ENCODE data around the gene ROR1.

The ROR1 gene

GRCh38 chr1:63974966-63975365 lies 201.1 kb downstream of the ROR1 start:
- TF ChIP-seq CTCF (IDR thresholded peaks at IDR 0.05; ENCODE audit: borderline replicate concordance, control extremely low read depth, extremely low read depth, insufficient read depth, missing control alignments) = no peak
- in situ Hi-C loops (cut with MboI; ENCODE audit: low sequenced_read_pairs, unreplicated experiment) = no loop called here
- DNase-seq (ENCODE audit: low spot score) = no peak

GRCh38 chr1:63975481-63975880 lies 201.7 kb downstream of the ROR1 start:
- in situ Hi-C loops (cut with MboI; ENCODE audit: low sequenced_read_pairs, unreplicated experiment) = no loop called here
- no peak for TF ChIP-seq CTCF (IDR thresholded peaks at IDR 0.05; ENCODE audit: borderline replicate concordance, control extremely low read depth, extremely low read depth, insufficient read depth, missing control alignments)
- no peak for DNase-seq (ENCODE audit: low spot score)

- TF ChIP-seq CTCF (IDR thresholded peaks at IDR 0.05; ENCODE audit: borderline replicate concordance, control extremely low read depth, extremely low read depth, insufficient read depth, missing control alignments) = no peak
- in situ Hi-C loops (cut with MboI; ENCODE audit: low sequenced_read_pairs, unreplicated experiment) = no loop called here
- DNase-seq (ENCODE audit: low spot score) = no peak
These were observed 202.2 kb downstream of the ROR1 start for GRCh38 chr1:63976006-63976405.

GRCh38 chr1:63977466-63977865 lies 203.6 kb downstream of the ROR1 start:
- in situ Hi-C loops (cut with MboI; ENCODE audit: low sequenced_read_pairs, unreplicated experiment) = no loop called here
- TF ChIP-seq CTCF (IDR thresholded peaks at IDR 0.05; ENCODE audit: borderline replicate concordance, control extremely low read depth, extremely low read depth, insufficient read depth, missing control alignments) = no peak
- no peak for DNase-seq (ENCODE audit: low spot score)

GRCh38 chr1:63980740-63981407 lies 207.1 kb downstream of the ROR1 start:
- DNase-seq (ENCODE audit: low spot score) = no peak
- TF ChIP-seq CTCF (IDR thresholded peaks at IDR 0.05; ENCODE audit: borderline replicate concordance, control extremely low read depth, extremely low read depth, insufficient read depth, missing control alignments) = no peak
- in situ Hi-C loops (cut with MboI; ENCODE audit: low sequenced_read_pairs, unreplicated experiment) = no loop called here

GRCh38 chr1:63981408-63981773 lies 207.6 kb downstream of the ROR1 start:
- in situ Hi-C loops (cut with MboI; ENCODE audit: low sequenced_read_pairs, unreplicated experiment) = no loop called here
- TF ChIP-seq CTCF (IDR thresholded peaks at IDR 0.05; ENCODE audit: borderline replicate concordance, control extremely low read depth, extremely low read depth, insufficient read depth, missing control alignments) = no peak
- DNase-seq (ENCODE audit: low spot score) = no peak
